Neutrophil (primary cell): ENCODE measurements around the gene TIAM1.

Source experiments
- H3K27ac ChIP-seq: fragments of 200-600 bp; sonication (generic); 2 replicates; pipeline ENCODE4 v1.5.1; 2016; ENCODE audit warnings: mild to moderate bottlenecking, moderate library complexity
- H3K27me3 ChIP-seq: fragments of 200-600 bp; sonication (generic); 2 replicates; pipeline ENCODE4 v1.6.0; 2016; ENCODE audit warnings: mild to moderate bottlenecking
- H3K36me3 ChIP-seq: fragments of 200-600 bp; sonication (generic); 2 replicates; pipeline ENCODE4 v1.5.1; 2017
- H3K4me1 ChIP-seq, 2 experiments: fragments of 200-600 bp in 1 of 2; sonication (generic) in 1 of 2; 1 replicate in 1 of 2; 2 replicates in 1 of 2; pipeline versions ENCODE4 v1.5.1 to v1.6.1; 2013 to 2016; ENCODE audit warnings: low read depth in 1 of 2, low read length in 1 of 2, mild to moderate bottlenecking in 1 of 2, moderate library complexity in 1 of 2; ENCODE audit not compliant: control insufficient read depth in 1 of 2, insufficient read depth in 1 of 2
- H3K4me3 ChIP-seq, 2 experiments: fragments of 200-600 bp in 1 of 2; sonication (generic) in 1 of 2; 1 replicate in 1 of 2; 2 replicates in 1 of 2; pipeline ENCODE4 v1.5.1; 2013 to 2016; ENCODE audit warnings: low read depth in 1 of 2, low read length in 1 of 2, mild to moderate bottlenecking in 1 of 2, moderate library complexity in 1 of 2
- H3K9me3 ChIP-seq: fragments of 200-600 bp; sonication (generic); 2 replicates; pipeline ENCODE4 v1.5.1; 2016
- TF ChIP-seq, protein P1 (sequence below): fragments of 200-600 bp; sonication (generic); IDR thresholded peaks from 2 replicates; pipeline ENCODE4 v1.5.1; 2016; ENCODE audit warnings: antibody characterized with exemption

Gene TIAM1

DNA sequence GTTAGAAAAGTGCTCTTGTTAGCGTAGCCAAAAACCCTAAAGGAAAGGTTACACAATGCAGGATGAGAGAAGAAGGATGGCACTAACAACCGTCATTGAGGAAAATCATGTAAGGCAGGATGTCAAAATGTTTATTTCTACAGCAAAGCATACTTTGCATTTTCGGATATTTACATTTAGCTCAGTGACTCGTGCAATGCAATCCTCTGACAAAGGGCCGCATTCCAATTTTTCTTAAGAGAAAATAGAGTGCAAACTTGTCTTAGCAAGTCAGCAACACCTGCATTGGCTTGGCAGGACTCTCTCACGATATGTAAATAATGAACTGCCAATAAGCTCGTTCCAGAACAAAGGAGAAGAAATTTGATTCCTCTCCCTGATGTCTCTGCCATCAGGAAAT, 33.3 kb downstream of the TIAM1 start:
- Histone ChIP-seq H3K9me3 (no peaks in the 10 kb centered on the region), H3K27me3 (no peaks in the 10 kb centered on the region), H3K4me1 (no peaks in the 10 kb centered on the region), H3K4me3 (no peak overlapping the region), H3K27ac (no peak overlapping the region), H3K36me3 (no peaks in the 10 kb centered on the region)
- TF ChIP-seq, protein P1, sequence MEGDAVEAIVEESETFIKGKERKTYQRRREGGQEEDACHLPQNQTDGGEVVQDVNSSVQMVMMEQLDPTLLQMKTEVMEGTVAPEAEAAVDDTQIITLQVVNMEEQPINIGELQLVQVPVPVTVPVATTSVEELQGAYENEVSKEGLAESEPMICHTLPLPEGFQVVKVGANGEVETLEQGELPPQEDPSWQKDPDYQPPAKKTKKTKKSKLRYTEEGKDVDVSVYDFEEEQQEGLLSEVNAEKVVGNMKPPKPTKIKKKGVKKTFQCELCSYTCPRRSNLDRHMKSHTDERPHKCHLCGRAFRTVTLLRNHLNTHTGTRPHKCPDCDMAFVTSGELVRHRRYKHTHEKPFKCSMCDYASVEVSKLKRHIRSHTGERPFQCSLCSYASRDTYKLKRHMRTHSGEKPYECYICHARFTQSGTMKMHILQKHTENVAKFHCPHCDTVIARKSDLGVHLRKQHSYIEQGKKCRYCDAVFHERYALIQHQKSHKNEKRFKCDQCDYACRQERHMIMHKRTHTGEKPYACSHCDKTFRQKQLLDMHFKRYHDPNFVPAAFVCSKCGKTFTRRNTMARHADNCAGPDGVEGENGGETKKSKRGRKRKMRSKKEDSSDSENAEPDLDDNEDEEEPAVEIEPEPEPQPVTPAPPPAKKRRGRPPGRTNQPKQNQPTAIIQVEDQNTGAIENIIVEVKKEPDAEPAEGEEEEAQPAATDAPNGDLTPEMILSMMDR, result no peak

DNA sequence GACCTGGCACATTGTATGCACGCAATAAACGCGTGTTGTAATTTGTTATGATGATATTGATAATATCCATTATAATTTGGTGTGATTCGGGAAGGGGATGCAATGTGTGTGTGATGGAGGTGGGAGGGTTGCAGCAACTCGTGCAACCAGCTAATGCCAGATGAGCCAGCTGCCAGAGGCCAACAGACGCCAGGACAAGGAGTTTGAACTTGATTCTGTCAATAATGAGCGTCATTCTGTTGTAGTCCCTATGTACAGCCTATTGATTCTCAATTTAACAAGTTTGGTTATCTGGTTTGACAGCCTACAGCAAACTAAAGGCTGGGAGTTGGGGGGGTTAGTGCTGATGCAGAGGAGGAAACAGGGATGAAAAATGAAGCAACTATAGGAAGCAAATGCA, 35.5 kb downstream of the TIAM1 start:
- H3K36me3 ChIP-seq, result no peaks in the 10 kb centered on the region
- H3K4me1 ChIP-seq, result no peaks in the 10 kb centered on the region
- no peak overlapping the region for H3K27ac ChIP-seq
- TF ChIP-seq, protein P1, result no peak
- no peaks in the 10 kb centered on the region for H3K27me3 ChIP-seq
- H3K9me3 ChIP-seq, result no peaks in the 10 kb centered on the region
- H3K4me3 ChIP-seq, result no peak overlapping the region

DNA sequence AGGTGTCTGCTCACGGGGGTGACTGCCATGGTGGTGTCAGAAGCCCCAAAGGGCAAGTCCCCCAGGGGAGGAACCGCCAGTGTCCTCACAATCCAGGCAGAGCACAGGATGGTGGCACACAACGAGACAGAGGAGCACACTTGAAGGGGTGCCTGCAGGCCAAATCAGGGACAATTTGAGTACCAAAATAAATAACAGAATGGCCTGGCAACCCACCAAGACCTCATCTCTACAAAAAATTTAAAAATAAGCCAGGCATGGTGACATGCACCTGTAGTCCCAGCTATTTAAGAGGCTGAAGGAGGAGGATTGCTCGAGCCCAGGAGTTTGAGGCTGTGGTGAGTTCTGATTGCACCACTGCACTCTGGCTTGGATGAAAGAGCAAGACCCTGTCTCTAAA, 38.2 kb downstream of the TIAM1 start:
- Histone ChIP-seq H3K4me3 (no peak overlapping the region), H3K36me3 (no peaks in the 10 kb centered on the region), H3K4me1 (no peaks in the 10 kb centered on the region), H3K27ac (no peak overlapping the region), H3K9me3 (no peaks in the 10 kb centered on the region), H3K27me3 (no peaks in the 10 kb centered on the region)
- TF ChIP-seq, protein P1, result no peak

DNA sequence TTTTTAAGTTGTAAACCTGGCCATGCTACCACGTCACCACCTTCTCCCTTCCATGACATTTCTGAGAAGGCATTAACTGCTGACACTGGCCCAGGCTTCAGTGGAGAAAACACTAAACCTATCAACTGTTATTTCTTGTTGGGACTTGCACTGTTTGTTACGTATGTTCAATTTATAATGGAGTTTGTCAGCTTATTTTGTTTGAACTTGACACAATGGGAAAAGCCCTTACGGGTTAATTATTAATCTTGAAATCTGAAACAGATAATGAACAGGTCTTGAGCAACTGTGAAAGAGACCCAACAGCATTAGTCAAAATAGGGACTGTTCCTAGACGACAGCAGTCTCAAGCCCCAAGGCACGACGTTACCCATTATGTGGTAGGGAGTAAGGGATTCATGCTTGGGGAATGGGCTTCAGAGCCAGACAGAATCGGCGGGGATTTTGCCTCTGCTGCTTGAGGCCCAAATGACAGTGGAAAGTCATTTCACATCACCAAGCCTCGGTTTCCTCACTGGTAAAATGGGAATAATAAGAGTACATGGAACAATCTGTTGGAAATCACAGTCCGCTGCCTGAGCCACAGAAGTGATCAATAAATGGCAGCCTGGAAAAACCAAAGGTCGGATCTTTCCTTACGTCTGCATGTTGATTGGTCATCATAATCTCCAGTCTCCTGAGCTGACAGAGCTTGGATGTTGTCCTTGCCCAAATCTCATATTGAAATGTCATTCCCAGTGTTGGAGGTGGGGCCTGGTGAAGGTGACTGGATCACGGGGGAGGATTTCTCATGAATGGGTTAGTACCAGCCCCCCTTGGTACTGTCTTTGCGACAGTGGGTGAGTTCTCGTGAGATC, 44.5 kb downstream of the TIAM1 start:
- H3K27me3 ChIP-seq, result no peaks in the 10 kb centered on the region
- no peak overlapping the region for H3K4me3 ChIP-seq
- no peak overlapping the region for H3K27ac ChIP-seq
- no peaks in the 10 kb centered on the region for H3K9me3 ChIP-seq
- H3K4me1 ChIP-seq, result no peaks in the 10 kb centered on the region
- TF ChIP-seq, protein P1, result no peak
- H3K36me3 ChIP-seq, result no peaks in the 10 kb centered on the region

DNA sequence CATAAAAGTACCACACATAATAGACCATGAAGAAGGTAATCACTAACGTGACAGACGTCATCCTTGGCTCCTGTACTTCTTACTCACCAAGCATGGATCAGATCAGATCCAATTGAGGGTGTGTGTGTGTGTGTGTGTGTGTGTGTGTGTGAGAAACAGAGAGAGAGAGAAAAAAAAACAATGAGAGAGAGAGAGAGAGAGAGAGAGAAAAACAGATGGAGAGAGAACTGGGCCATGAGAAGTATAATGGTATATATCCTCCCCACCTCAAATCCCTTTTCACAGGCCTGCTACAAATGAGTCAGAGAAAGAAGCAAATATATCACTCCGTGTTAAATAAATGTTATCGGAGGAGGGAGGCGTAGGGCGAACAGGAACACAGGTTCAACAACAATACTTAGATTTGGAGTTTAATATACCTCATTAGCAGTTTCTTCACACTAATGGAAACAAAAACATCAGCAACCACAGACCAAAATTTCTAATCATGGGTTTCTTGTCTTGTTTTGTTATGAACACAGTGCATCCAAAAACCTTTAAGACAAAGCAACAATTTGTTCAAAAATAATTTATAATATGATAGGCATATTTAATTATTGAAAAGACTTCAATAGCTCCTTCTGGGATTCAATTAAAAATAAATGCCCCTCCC, 45.3 kb downstream of the TIAM1 start:
- TF ChIP-seq, protein P1, result no peak

More for the DNA sequence above, 45.3 kb downstream of the TIAM1 start:
- no peak overlapping the region for H3K4me3 ChIP-seq
- no peak overlapping the region for H3K27ac ChIP-seq
- no peaks in the 10 kb centered on the region for H3K9me3 ChIP-seq
- H3K36me3 ChIP-seq, result no peaks in the 10 kb centered on the region
- no peaks in the 10 kb centered on the region for H3K27me3 ChIP-seq
- no peaks in the 10 kb centered on the region for H3K4me1 ChIP-seq
